Keratinocyte (primary cell): ENCODE results near the gene AVPR2.

Experiments used
- CTCF ChIP-seq, 3 experiments: IDR thresholded peaks in 1 of 3; conservative IDR thresholded peaks in 1 of 3; optimal IDR thresholded peaks in 1 of 3; 2 replicates in 2 of 3; 3 replicates in 1 of 3; pipeline versions ENCODE3 to v1.5.1; 2011; ENCODE audit warnings: low read length in 3 of 3, mild to moderate bottlenecking in 3 of 3, moderate library complexity in 2 of 3, control low read depth in 1 of 3, inconsistent platforms in 1 of 3; ENCODE audit not compliant: insufficient read depth in 2 of 3; ENCODE audit errors: extremely low read depth in 1 of 3
- EZH2 ChIP-seq: IDR thresholded peaks from one replicate; pipeline ENCODE4 v1.6.1; 2012; ENCODE audit warnings: inconsistent platforms, mild to moderate bottlenecking, low read length, moderate library complexity

GRCh38 chrX:153930011-153930910 lies 25.8 kb downstream of the AVPR2 start:
- no peak for TF ChIP-seq CTCF (optimal IDR thresholded peaks at IDR 0.05 in 1 of 3, IDR thresholded peaks at IDR 0.05 in 1 of 3, conservative IDR thresholded peaks at IDR 0.05 in 1 of 3; ENCODE audit: extremely low read depth in 1 of 3, insufficient read depth in 2 of 3, low read length in 3 of 3)
- TF ChIP-seq EZH2: no peak
